Type B pancreatic cell (in vitro differentiated cells): Measurements from ENCODE around the gene GRAMD4. TPM values are rescaled to one million over a fixed set of nuclear protein-coding genes. Genes with fewer than 3 reads are reported as not detected.

Experiments
- DNase-seq: peaks from one replicate; pipeline ENCODE4 v3.0.0; 2021; ENCODE audit warnings: mixed read lengths; ENCODE audit not compliant: unreplicated experiment; ENCODE audit errors: extremely low spot score
- H3K27ac Mint-ChIP-seq: 2 replicates; pipeline ENCODE4 v1.8.0; 2021; ENCODE audit warnings: mild to moderate bottlenecking, mixed read lengths
- H3K27me3 Mint-ChIP-seq: 2 replicates; pipeline ENCODE4 v1.8.0; 2021; ENCODE audit warnings: mixed read lengths
- H3K36me3 Mint-ChIP-seq: 2 replicates; pipeline ENCODE4 v1.8.0; 2021; ENCODE audit warnings: mixed read lengths
- H3K4me1 Mint-ChIP-seq: one replicate; pipeline ENCODE4 v1.8.0; 2021; ENCODE audit warnings: mixed read lengths; ENCODE audit not compliant: unreplicated experiment
- H3K4me3 Mint-ChIP-seq: 2 replicates; pipeline ENCODE4 v1.8.0; 2021; ENCODE audit warnings: mild to moderate bottlenecking, mixed read lengths
- H3K9me3 Mint-ChIP-seq: 2 replicates; pipeline ENCODE4 v1.8.0; 2021; ENCODE audit warnings: mixed read lengths
- CTCF ChIP-seq: fragments of 200-600 bp; sonication (generic); conservative IDR thresholded peaks from 2 replicates; pipeline ENCODE4 v1.5.0; 2021; ENCODE audit warnings: antibody characterized with exemption, mild to moderate bottlenecking
- total RNA-seq: library from RNA; stranded (reverse); gene quantifications from 2 replicates; pipeline ENCODE4 v1.2.1, GENCODE V29; 2021; ENCODE audit warnings: low replicate concordance

The GRAMD4 gene
- total RNA-seq, 1 donor from 2014 or later, result 56.4 TPM

GRCh38 chr22:46682011-46682731 lies 62.0 kb downstream of the GRAMD4 start:
- TF ChIP-seq CTCF, result no peak
- peaks cover 5% of the 10 kb centered on the region for H3K36me3 Mint-ChIP-seq
- no peak overlapping the region for H3K4me3 Mint-ChIP-seq
- no peaks in the 10 kb centered on the region for H3K27me3 Mint-ChIP-seq
- H3K4me1 Mint-ChIP-seq, result peaks cover 4% of the 10 kb centered on the region
- H3K27ac Mint-ChIP-seq, result no peak overlapping the region
- H3K9me3 Mint-ChIP-seq, result no peaks in the 10 kb centered on the region
- DNase-seq, result no peak

DNA sequence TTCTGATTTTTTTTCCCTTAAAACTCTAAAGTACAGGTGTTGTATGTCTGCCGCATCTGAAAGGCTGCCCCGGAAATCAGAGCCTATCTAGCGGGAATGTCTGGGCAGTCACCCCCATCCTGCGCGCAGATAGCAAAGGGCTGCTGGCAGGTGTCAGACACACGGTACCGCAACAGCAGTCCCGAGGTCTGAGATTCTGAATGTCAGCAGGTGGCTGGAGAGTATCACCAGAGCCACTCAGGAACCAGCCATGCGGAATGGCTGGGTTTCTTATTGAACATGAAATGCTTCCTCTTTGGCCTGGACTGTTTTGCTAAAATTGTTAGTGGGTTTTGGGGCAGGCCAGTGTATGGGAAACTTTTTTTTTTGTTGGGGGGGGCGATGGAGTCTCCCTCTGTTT lies 64.5 kb downstream of the GRAMD4 start:
- no peak for DNase-seq
- Mint-ChIP-seq H3K4me3 (no peak overlapping the region), H3K36me3 (peaks cover 15% of the 10 kb centered on the region), H3K4me1 (peaks cover 4% of the 10 kb centered on the region), H3K27me3 (no peaks in the 10 kb centered on the region), H3K27ac (no peak overlapping the region), H3K9me3 (no peaks in the 10 kb centered on the region)
- no peak for TF ChIP-seq CTCF

- Mint-ChIP-seq H3K27me3 (no peaks in the 10 kb centered on the region), H3K36me3 (peaks cover 15% of the 10 kb centered on the region), H3K27ac (peak overlapping the region; percentile 40), H3K9me3 (no peaks in the 10 kb centered on the region), H3K4me3 (no peak overlapping the region), H3K4me1 (peaks cover 4% of the 10 kb centered on the region)
- TF ChIP-seq CTCF, result no peak
- DNase-seq, result no peak
These were observed 66.2 kb downstream of the GRAMD4 start for GRCh38 chr22:46686221-46687047.

- no peak overlapping the region for H3K27ac Mint-ChIP-seq
- DNase-seq, result no peak
- no peaks in the 10 kb centered on the region for H3K27me3 Mint-ChIP-seq
- no peak overlapping the region for H3K4me3 Mint-ChIP-seq
- peaks cover 15% of the 10 kb centered on the region for H3K36me3 Mint-ChIP-seq
- no peaks in the 10 kb centered on the region for H3K9me3 Mint-ChIP-seq
- peaks cover 4% of the 10 kb centered on the region for H3K4me1 Mint-ChIP-seq
- no peak for TF ChIP-seq CTCF
These were observed 66.9 kb downstream of the GRAMD4 start for GRCh38 chr22:46687048-46687444.

DNA sequence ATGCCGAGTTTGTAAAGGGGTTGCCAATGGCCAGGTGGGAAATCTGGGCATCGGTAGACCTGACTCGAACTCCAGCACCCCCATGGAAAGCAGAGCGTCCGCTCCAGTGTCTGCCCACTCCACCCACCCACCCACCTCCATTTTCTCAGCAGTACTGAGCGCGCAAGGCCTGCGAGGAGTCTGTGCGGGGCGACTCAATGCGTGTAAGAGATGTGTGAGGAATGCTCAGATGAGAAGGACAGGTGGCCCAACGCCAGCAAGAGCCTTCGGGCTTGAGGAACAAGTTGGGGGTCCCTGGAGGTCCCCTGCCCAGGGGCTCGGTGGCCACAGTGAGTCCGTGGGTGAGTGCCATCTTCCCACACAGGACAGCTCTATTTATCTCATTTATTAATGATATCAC lies 67.3 kb downstream of the GRAMD4 start:
- TF ChIP-seq CTCF, result no peak
- Mint-ChIP-seq H3K27me3 (no peaks in the 10 kb centered on the region), H3K9me3 (no peaks in the 10 kb centered on the region), H3K27ac (no peak overlapping the region), H3K36me3 (peaks cover 15% of the 10 kb centered on the region), H3K4me3 (no peak overlapping the region), H3K4me1 (peaks cover 4% of the 10 kb centered on the region)
- DNase-seq, result no peak
